A549 (cell line): Measurements from ENCODE around the gene SREBF1. TPM values are rescaled to one million over a fixed set of nuclear protein-coding genes. Genes with fewer than 3 reads are reported as not detected.

ENCODE experiments used
- ATAC-seq, 2 experiments: fragments of 200-7000 bp in 1 of 2; fragments of >200 bp in 1 of 2; cut with Nextera tagmentation in 1 of 2; cut with Tn5 transposase in 1 of 2; 3 replicates each; pipeline versions ENCODE4 v1.8.0 to v1.9.1; 2018 to 2020; ENCODE audit warnings: mild to moderate bottlenecking in 1 of 2, moderate library complexity in 1 of 2
- CTCF ChIA-PET: fragments of 300-600 bp; sonication (Branson Sonifier 250); formaldehyde crosslinking; extraction: SDS; loops from one replicate; lab custom pipeline; 2021; ENCODE audit warnings: antibody characterized with exemption, inconsistent platforms; lab: Yijun Ruan, JAX
- POLR2A ChIA-PET: fragments of 350-600 bp; formaldehyde crosslinking; extraction: SDS; loops from one replicate; lab custom pipeline; 2021; ENCODE audit warnings: antibody characterized with exemption, inconsistent platforms; lab: Yijun Ruan, JAX
- DNase-seq, 2 experiments: peaks; one replicate each; pipeline versions ENCODE4 v3.0.0 to v3.0.0-alpha.2; 2011 to 2016; ENCODE audit warnings: low read depth in 1 of 2, low spot score in 1 of 2
- FAIRE-seq: peaks from 2 replicates; lab custom pipeline; 2011; peaks lifted over from hg19 to GRCh38; lab: Jason Lieb, UNC
- H3K27ac ChIP-seq, 2 experiments: fragments of >200 bp; sonication (Bioruptor Twin); formaldehyde crosslinking; 3 replicates each; pipeline ENCODE4 v1.5.1; 2016 to 2017
- H3K4me1 ChIP-seq: fragments of >200 bp; sonication (Bioruptor Twin); formaldehyde crosslinking; 3 replicates; pipeline ENCODE4 v1.6.1; 2016
- H3K4me2 ChIP-seq: fragments of >200 bp; sonication (Bioruptor Twin); formaldehyde crosslinking; 3 replicates; pipeline ENCODE4 v1.6.1; 2016
- H3K4me3 ChIP-seq: fragments of >200 bp; sonication (Bioruptor Twin); formaldehyde crosslinking; 3 replicates; pipeline ENCODE4 v1.5.1; 2016
- H3K9me3 ChIP-seq: fragments of >200 bp; sonication (Bioruptor Twin); formaldehyde crosslinking; 3 replicates; pipeline ENCODE4 v1.6.1; 2016
- CEBPB ChIP-seq, 2 experiments: fragments of >200 bp in 1 of 2; sonication (Bioruptor Twin) in 1 of 2; formaldehyde crosslinking in 1 of 2; IDR thresholded peaks; 2 replicates each; pipeline ENCODE4 v1.6.1; 2012 to 2016
- EHF ChIP-seq: fragments of 250-450 bp; sonication (Bioruptor Pico); IDR thresholded peaks from 2 replicates; pipeline ENCODE4 v1.5.0; 2020; ENCODE audit warnings: mild to moderate bottlenecking
- FOSL2 ChIP-seq, 2 experiments: fragments of 450-650 bp in 1 of 2; fragments of >200 bp in 1 of 2; sonication (Bioruptor Twin) in 1 of 2; formaldehyde crosslinking; IDR thresholded peaks; 2 replicates each; pipeline versions ENCODE4 v1.5.0 to v1.6.1; 2016 to 2020; ENCODE audit warnings: mild to moderate bottlenecking in 1 of 2, moderate library complexity in 1 of 2
- HEYL ChIP-seq: fragments of 250-450 bp; sonication (Bioruptor Pico); IDR thresholded peaks from 2 replicates; pipeline ENCODE4 v1.8.0; 2021; ENCODE audit warnings: mild to moderate bottlenecking, moderate library complexity
- HOXA7 ChIP-seq: fragments of 250-450 bp; sonication (Bioruptor Pico); IDR thresholded peaks from 2 replicates; pipeline ENCODE4 v1.5.0; 2020; ENCODE audit warnings: mild to moderate bottlenecking, moderate library complexity
- HOXB5 ChIP-seq: fragments of 250-450 bp; sonication (Bioruptor Pico); IDR thresholded peaks from 2 replicates; pipeline ENCODE4 v1.5.0; 2020; ENCODE audit warnings: mild to moderate bottlenecking, moderate library complexity
- MYC ChIP-seq: IDR thresholded peaks from 2 replicates; pipeline ENCODE4 v1.6.1; 2012; ENCODE audit warnings: mild to moderate bottlenecking, inconsistent platforms, low read length, improper control_type of control experiment, borderline replicate concordance
- NPAS2 ChIP-seq: fragments of 250-450 bp; sonication (Bioruptor Pico); IDR thresholded peaks from 2 replicates; pipeline ENCODE4 v1.8.0; 2022; ENCODE audit warnings: mild to moderate bottlenecking, moderate library complexity, borderline replicate concordance
- RAD21 ChIP-seq, 2 experiments: fragments of >200 bp in 1 of 2; sonication (Bioruptor Twin) in 1 of 2; formaldehyde crosslinking in 1 of 2; IDR thresholded peaks in 1 of 2; conservative IDR thresholded peaks in 1 of 2; 2 replicates in 1 of 2; 3 replicates in 1 of 2; pipeline ENCODE4 v1.6.1; 2012 to 2018; ENCODE audit warnings: inconsistent platforms in 1 of 2
- RNF2 ChIP-seq: fragments of 200-600 bp; sonication (generic); IDR thresholded peaks from 2 replicates; pipeline ENCODE4 v1.6.1; 2016; ENCODE audit warnings: low read depth, mild to moderate bottlenecking, antibody characterized with exemption, moderate library complexity, borderline replicate concordance
- SMC3 ChIP-seq: fragments of >200 bp; sonication (Bioruptor Twin); formaldehyde crosslinking; IDR thresholded peaks from 3 replicates; pipeline ENCODE4 v1.6.1; 2018; ENCODE audit warnings: inconsistent platforms
- SREBF2 ChIP-seq: fragments of 450-650 bp; IDR thresholded peaks from 2 replicates; pipeline ENCODE4 v1.6.1; 2014; ENCODE audit warnings: mild to moderate bottlenecking, moderate library complexity
- TFCP2L1 ChIP-seq: fragments of 250-450 bp; sonication (Bioruptor Pico); IDR thresholded peaks from 2 replicates; pipeline ENCODE4 v1.5.0; 2021; ENCODE audit warnings: mild to moderate bottlenecking
- TP53 ChIP-seq: fragments of 250-450 bp; sonication (Bioruptor Pico); IDR thresholded peaks from 2 replicates; pipeline ENCODE4 v1.5.0; 2021; ENCODE audit warnings: mild to moderate bottlenecking, moderate library complexity
- ZFP36 ChIP-seq: fragments of 450-650 bp; IDR thresholded peaks from 2 replicates; pipeline ENCODE4 v1.6.1; 2014; ENCODE audit warnings: borderline replicate concordance; ENCODE audit not compliant: partially characterized antibody
- ZSCAN20 ChIP-seq: fragments of 250-450 bp; sonication (Bioruptor Pico); IDR thresholded peaks from 2 replicates; pipeline ENCODE4 v1.8.0; 2022; ENCODE audit warnings: mild to moderate bottlenecking, moderate library complexity
- WGBS: methylation state at CpG from one replicate; pipeline ENCODE4 v1.1.6; 2017; ENCODE audit errors: missing lambda C conversion rate; 5-methylcytosine and 5-hydroxymethylcytosine counted together
- polyA plus RNA-seq, 4 experiments: library from polyadenylated mRNA; depleted of rRNA in 3 of 4; stranded (reverse); fragments of >200 nt; fragmentation: RNase III in 1 of 4; extraction: RNeasy Plus Mini Kit Qiagen cat#74134 plus additional on column Dnase treatment in 1 of 4; gene quantifications; 2 replicates in 3 of 4; 3 replicates in 1 of 4; pipeline ENCODE4 v1.2.3, GENCODE V29; 2011 to 2017
- TF ChIP-seq, protein P1 (sequence below): fragments of >200 bp; sonication (Bioruptor Twin); formaldehyde crosslinking; IDR thresholded peaks from 3 replicates; pipeline ENCODE4 v1.5.1; 2016
- TF ChIP-seq, protein P2 (sequence below): IDR thresholded peaks from 2 replicates; pipeline ENCODE4 v1.6.1; 2012
- TF ChIP-seq, protein P3 (sequence below): fragments of >200 bp; sonication (Bioruptor Twin); formaldehyde crosslinking; IDR thresholded peaks from 2 replicates; pipeline ENCODE4 v1.6.1; 2016
- TF ChIP-seq, protein P4 (sequence below): fragments of 150-350 bp; IDR thresholded peaks from 2 replicates; pipeline ENCODE4 v1.6.1; 2014; ENCODE audit warnings: low read depth, mild to moderate bottlenecking, low read length
- TF ChIP-seq, protein P5 (sequence below): fragments of 250-450 bp; sonication (Bioruptor Pico); IDR thresholded peaks from 2 replicates; pipeline ENCODE4 v1.5.0; 2021; ENCODE audit warnings: mild to moderate bottlenecking, moderate library complexity, borderline replicate concordance

The SREBF1 gene
- polyA plus RNA-seq, 2 of the 4 experiments (the other 2 are of a cell fraction) = 47.4 to 159 TPM

DNA sequence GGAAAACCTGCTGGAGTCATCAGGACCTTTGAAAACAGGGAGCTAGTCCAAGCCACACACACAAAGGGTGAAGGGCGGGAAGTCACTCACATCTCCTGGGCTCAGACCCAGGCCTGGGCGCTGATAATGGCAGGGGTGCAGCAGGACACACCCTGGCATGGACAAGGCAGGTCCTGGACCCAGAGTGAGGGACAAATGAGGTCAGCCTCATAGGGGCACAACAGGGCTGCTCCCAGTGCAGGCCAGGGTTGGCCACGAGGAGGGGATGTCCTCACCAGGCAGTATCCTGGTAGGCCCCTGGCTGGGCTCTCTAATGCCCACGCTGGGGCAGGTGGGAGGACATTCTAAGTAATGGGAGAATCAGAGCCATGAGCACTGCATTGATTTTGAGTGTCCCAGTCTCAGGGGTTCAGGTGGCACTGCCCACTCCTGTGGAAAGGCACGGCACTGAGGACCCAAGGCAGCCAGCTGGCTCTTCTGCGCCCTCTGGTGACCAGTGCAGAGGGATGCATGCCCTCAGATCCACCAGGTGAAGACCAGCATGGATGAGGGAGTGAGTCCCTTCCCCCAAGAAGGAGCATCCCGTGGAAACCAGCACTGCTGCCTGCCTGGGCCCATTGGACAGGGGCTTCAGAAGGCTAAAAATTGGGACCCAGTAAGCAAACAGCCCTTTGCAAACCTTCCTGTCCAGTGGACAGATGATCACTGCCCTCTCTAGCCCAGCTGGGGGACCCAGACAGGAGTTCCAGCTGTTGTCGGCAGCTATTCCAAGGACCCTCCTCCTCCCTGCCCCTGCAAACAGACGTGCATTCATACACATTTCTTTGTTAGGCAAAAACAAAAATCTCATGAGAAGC lies 23.4 kb upstream of the SREBF1 start:
- ATAC-seq (peak; percentile 94 to 97), FAIRE-seq (peak; percentile 94), DNase-seq (peak; percentile 72 to 97)
- peak overlapping the region; percentile 15 to 61; a peak in 4 of 6 replicates for H3K27ac ChIP-seq
- 42% methylated on average over 9 of the region's 9 CpGs for WGBS
- H3K4me3 ChIP-seq = no peak overlapping the region
- ChIA-PET POLR2A (interaction anchor here (0.6 to 1.3 kb wide), 3 partner anchors 23 to 170 kb away, joined by 6 to 15 read pairs (median 10); partner anchors contain the start of gene SREBF1), CTCF (interaction anchor here (0.5 to 35.9 kb wide), 58 partner anchors 8 to 625 kb away, joined by 3 to 859 read pairs (median 5); partner anchors contain the start of gene SREBF1)
- H3K4me1 ChIP-seq = peaks cover 8% of the 10 kb centered on the region; the same call in 2 of the 3 replicates
- H3K4me2 ChIP-seq = no peak overlapping the region
- TF ChIP-seq TP53 (CRISPR knock-in tag) (no peak), SMC3 (peak; percentile 99), RAD21 (conservative IDR thresholded peaks at IDR 0.05 in 1 of 2, IDR thresholded peaks at IDR 0.05 in 1 of 2) (peak; percentile 98 to 99), HOXA7 (no peak)
- TF ChIP-seq, protein P1, sequence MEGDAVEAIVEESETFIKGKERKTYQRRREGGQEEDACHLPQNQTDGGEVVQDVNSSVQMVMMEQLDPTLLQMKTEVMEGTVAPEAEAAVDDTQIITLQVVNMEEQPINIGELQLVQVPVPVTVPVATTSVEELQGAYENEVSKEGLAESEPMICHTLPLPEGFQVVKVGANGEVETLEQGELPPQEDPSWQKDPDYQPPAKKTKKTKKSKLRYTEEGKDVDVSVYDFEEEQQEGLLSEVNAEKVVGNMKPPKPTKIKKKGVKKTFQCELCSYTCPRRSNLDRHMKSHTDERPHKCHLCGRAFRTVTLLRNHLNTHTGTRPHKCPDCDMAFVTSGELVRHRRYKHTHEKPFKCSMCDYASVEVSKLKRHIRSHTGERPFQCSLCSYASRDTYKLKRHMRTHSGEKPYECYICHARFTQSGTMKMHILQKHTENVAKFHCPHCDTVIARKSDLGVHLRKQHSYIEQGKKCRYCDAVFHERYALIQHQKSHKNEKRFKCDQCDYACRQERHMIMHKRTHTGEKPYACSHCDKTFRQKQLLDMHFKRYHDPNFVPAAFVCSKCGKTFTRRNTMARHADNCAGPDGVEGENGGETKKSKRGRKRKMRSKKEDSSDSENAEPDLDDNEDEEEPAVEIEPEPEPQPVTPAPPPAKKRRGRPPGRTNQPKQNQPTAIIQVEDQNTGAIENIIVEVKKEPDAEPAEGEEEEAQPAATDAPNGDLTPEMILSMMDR = peak; percentile 99
- TF ChIP-seq, protein P2, sequence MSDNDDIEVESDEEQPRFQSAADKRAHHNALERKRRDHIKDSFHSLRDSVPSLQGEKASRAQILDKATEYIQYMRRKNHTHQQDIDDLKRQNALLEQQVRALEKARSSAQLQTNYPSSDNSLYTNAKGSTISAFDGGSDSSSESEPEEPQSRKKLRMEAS = peak; percentile 55; the same call in 1 of the 2 replicates
- H3K9me3 ChIP-seq = no peaks in the 10 kb centered on the region

DNA sequence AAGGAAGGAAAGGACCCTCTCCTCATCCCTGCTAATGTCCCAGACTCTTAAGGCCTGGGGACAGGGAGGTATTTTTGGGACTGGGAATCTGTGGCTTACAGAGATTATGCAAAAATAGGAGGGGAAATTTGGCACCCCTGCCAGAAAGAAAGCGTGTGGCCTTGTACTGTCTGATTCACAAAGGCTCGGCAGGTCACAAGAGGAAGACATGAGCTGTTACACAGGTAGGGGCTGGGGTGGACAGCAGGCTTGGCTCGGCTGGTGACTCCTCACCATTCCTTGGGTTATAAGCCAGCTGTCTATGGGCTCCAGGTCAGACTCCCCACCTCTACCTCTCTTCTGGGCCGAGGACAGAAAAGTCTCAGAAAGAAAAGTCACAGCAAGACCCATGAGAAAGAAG lies 20.7 kb upstream of the SREBF1 start:
- H3K9me3 ChIP-seq = no peaks in the 10 kb centered on the region
- H3K4me2 ChIP-seq = no peak overlapping the region
- ChIA-PET POLR2A (no interaction called here), CTCF (interaction anchor here (0.7 to 35.9 kb wide), 9 partner anchors 9 to 177 kb away, joined by 3 to 859 read pairs (median 3); no protein-coding TSS in a partner anchor)
- 88% methylated on average over 4 of the region's 4 CpGs for WGBS
- TF ChIP-seq RAD21 (conservative IDR thresholded peaks at IDR 0.05 in 1 of 2, IDR thresholded peaks at IDR 0.05 in 1 of 2) (no peak), CEBPB (IDR thresholded peaks at IDR 0.05) (no peak)
- no peak for ATAC-seq
- H3K4me1 ChIP-seq = peaks cover 8% of the 10 kb centered on the region; the same call in 2 of the 3 replicates
- FAIRE-seq = no peak
- H3K4me3 ChIP-seq = no peak overlapping the region
- H3K27ac ChIP-seq = no peak overlapping the region
- no peak for DNase-seq

DNA sequence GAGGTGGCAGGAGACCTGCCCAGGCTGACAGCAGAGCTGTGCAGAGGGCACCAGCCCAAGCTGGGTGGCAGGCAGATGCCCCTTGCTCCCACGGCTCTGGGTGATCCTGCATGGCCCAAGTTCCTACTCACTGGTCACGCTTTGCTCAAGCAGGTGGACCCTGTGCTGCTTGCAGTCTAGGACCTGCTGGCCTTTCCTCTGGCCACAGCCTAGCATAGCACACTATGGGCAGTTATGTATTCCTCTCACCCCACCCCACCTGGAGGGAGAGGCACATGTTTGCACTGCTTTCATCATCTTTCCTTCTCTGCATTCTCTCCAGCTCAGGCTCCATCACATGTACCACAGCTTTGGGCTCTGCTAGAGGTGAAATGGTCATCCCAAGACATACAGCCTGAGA lies 19.6 kb upstream of the SREBF1 start:
- POLR2A ChIA-PET = interaction anchor here (0.6 to 1.2 kb wide), 2 partner anchors 18 to 20 kb away, joined by 3 read pairs; no protein-coding TSS in a partner anchor
- 96% methylated on average over 2 of the region's 2 CpGs for WGBS
- H3K4me1 ChIP-seq = peaks cover 8% of the 10 kb centered on the region; the same call in 2 of the 3 replicates
- TF ChIP-seq ZSCAN20 (CRISPR knock-in tag) = no peak
- no peak for TF ChIP-seq ZFP36
- TF ChIP-seq, protein P3, sequence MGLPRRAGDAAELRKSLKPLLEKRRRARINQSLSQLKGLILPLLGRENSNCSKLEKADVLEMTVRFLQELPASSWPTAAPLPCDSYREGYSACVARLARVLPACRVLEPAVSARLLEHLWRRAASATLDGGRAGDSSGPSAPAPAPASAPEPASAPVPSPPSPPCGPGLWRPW = no peak
- no peak for TF ChIP-seq FOSL2 (IDR thresholded peaks at IDR 0.05)
- no peak for TF ChIP-seq FOSL2 (CRISPR knock-in tag; IDR thresholded peaks at IDR 0.05)
- TF ChIP-seq, protein P4, sequence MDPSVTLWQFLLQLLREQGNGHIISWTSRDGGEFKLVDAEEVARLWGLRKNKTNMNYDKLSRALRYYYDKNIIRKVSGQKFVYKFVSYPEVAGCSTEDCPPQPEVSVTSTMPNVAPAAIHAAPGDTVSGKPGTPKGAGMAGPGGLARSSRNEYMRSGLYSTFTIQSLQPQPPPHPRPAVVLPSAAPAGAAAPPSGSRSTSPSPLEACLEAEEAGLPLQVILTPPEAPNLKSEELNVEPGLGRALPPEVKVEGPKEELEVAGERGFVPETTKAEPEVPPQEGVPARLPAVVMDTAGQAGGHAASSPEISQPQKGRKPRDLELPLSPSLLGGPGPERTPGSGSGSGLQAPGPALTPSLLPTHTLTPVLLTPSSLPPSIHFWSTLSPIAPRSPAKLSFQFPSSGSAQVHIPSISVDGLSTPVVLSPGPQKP = no peak
- no peak for TF ChIP-seq RNF2
- TF ChIP-seq HOXA7 = no peak
- TF ChIP-seq SREBF2 = no peak
- TF ChIP-seq EHF = no peak
- no peak for TF ChIP-seq HOXB5 (CRISPR knock-in tag)
- TF ChIP-seq NPAS2 = no peak
- no peak for TF ChIP-seq MYC
- TF ChIP-seq HEYL (CRISPR knock-in tag) = no peak
- TF ChIP-seq TFCP2L1 (CRISPR knock-in tag) = no peak
- no peak for TF ChIP-seq RAD21 (conservative IDR thresholded peaks at IDR 0.05 in 1 of 2, IDR thresholded peaks at IDR 0.05 in 1 of 2)
- no peak for TF ChIP-seq CEBPB (IDR thresholded peaks at IDR 0.05)
- TF ChIP-seq, protein P5, sequence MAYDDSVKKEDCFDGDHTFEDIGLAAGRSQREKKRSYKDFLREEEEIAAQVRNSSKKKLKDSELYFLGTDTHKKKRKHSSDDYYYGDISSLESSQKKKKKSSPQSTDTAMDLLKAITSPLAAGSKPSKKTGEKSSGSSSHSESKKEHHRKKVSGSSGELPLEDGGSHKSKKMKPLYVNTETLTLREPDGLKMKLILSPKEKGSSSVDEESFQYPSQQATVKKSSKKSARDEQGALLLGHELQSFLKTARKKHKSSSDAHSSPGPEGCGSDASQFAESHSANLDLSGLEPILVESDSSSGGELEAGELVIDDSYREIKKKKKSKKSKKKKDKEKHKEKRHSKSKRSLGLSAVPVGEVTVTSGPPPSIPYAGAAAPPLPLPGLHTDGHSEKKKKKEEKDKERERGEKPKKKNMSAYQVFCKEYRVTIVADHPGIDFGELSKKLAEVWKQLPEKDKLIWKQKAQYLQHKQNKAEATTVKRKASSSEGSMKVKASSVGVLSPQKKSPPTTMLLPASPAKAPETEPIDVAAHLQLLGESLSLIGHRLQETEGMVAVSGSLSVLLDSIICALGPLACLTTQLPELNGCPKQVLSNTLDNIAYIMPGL (CRISPR knock-in tag) = no peak
- TF ChIP-seq, all 56 proteins: peak for 0
- Histone ChIP-seq H3K4me2 (no peak overlapping the region), H3K9me3 (no peaks in the 10 kb centered on the region), H3K4me3 (no peak overlapping the region), H3K27ac (peak overlapping the region in 1 of 2 experiments; percentile 29; a peak in 2 of 6 replicates)
- no peak for FAIRE-seq
- no peak for DNase-seq
- ATAC-seq = 0 out of 6 replicates have a peak, but pooled peaks of 1 of the 2 experiments have one; percentile 5
- CTCF ChIA-PET = interaction anchor here (0.8 to 35.9 kb wide), 10 partner anchors 8 to 176 kb away, joined by 3 to 859 read pairs (median 6); no protein-coding TSS in a partner anchor
